GM23248 (cell line): ENCODE measurements around the gene PLEKHG5. TPM values are rescaled to one million over a fixed set of nuclear protein-coding genes. Genes with fewer than 3 reads are reported as not detected.

ENCODE experiments used
- DNase-seq: peaks from one replicate; pipeline ENCODE4 v3.0.0-alpha.2; 2015
- H2AFZ ChIP-seq: fragments of 200-600 bp; sonication (generic); 2 replicates; pipeline ENCODE4 v1.6.1; 2016; ENCODE audit warnings: antibody characterized with exemption
- H3F3A ChIP-seq: fragments of 200-600 bp; sonication (generic); 2 replicates; pipeline ENCODE4 v1.6.1; 2016; ENCODE audit warnings: mild to moderate bottlenecking, antibody characterized with exemption, mixed run types; ENCODE audit not compliant: insufficient read depth
- H3K27ac ChIP-seq: fragments of 200-600 bp; sonication (generic); 2 replicates; pipeline ENCODE4 v1.5.1; 2016; ENCODE audit warnings: mild to moderate bottlenecking
- H3K27me3 ChIP-seq: fragments of 200-600 bp; sonication (generic); replicated peaks from 2 replicates; pipeline ENCODE4 v1.6.1; 2016; ENCODE audit warnings: mild to moderate bottlenecking; ENCODE audit not compliant: insufficient read depth
- H3K36me3 ChIP-seq: fragments of 200-600 bp; sonication (generic); 2 replicates; pipeline ENCODE4 v1.6.1; 2016; ENCODE audit warnings: low read depth, mild to moderate bottlenecking
- H3K4me1 ChIP-seq: fragments of 200-600 bp; sonication (generic); 2 replicates; pipeline ENCODE4 v1.6.1; 2016; ENCODE audit warnings: mild to moderate bottlenecking; ENCODE audit not compliant: insufficient read depth
- H3K4me2 ChIP-seq: fragments of 200-600 bp; sonication (generic); one replicate; pipeline ENCODE4 v1.6.1; 2016; ENCODE audit warnings: mild to moderate bottlenecking; ENCODE audit not compliant: unreplicated experiment
- H3K4me3 ChIP-seq: fragments of 200-600 bp; sonication (generic); 2 replicates; pipeline ENCODE4 v1.5.1; 2016; ENCODE audit warnings: mild to moderate bottlenecking
- H3K79me2 ChIP-seq: fragments of 200-600 bp; sonication (generic); 2 replicates; pipeline ENCODE4 v1.6.1; 2016; ENCODE audit warnings: mild to moderate bottlenecking; ENCODE audit not compliant: insufficient read depth
- H3K9ac ChIP-seq: fragments of 200-600 bp; sonication (generic); 2 replicates; pipeline ENCODE4 v1.6.1; 2016; ENCODE audit warnings: mild to moderate bottlenecking
- H3K9me2 ChIP-seq: fragments of 200-600 bp; sonication (generic); 2 replicates; pipeline ENCODE4 v1.6.1; 2016; ENCODE audit warnings: mixed run types, mild to moderate bottlenecking, moderate library complexity; ENCODE audit not compliant: insufficient read depth
- H3K9me3 ChIP-seq: fragments of 200-600 bp; sonication (generic); one replicate; pipeline ENCODE4 v1.6.1; 2017; ENCODE audit warnings: low read depth
- H4K20me1 ChIP-seq: fragments of 200-600 bp; sonication (generic); 2 replicates; pipeline ENCODE4 v1.6.0; 2016; ENCODE audit not compliant: insufficient read depth
- EZH2 ChIP-seq: fragments of 200-600 bp; sonication (generic); IDR thresholded peaks from 2 replicates; pipeline ENCODE4 v1.6.1; 2018; ENCODE audit warnings: antibody characterized with exemption, mild to moderate bottlenecking; ENCODE audit not compliant: insufficient read depth, poor library complexity, severe bottlenecking
- EZH2phosphoT487 ChIP-seq: fragments of 200-600 bp; sonication (generic); IDR thresholded peaks from 2 replicates; pipeline ENCODE4 v1.6.1; 2018; ENCODE audit warnings: antibody characterized with exemption, moderate library complexity, mild to moderate bottlenecking, low read depth; ENCODE audit not compliant: insufficient read depth
- WGBS, 2 experiments: methylation state at CpG; one replicate each; pipeline ENCODE4 v1.1.6; 2015 to 2017; ENCODE audit warnings: low lambda C conversion rate in 2 of 2, low coverage in 1 of 2; ENCODE audit errors: missing lambda C conversion rate in 2 of 2; 5-methylcytosine and 5-hydroxymethylcytosine counted together
- in situ Hi-C: fragments of 300-500 bp; cut with MboI; formaldehyde crosslinking; loops from 2 replicates; pipeline ENCODE4 v1.15.0; 2020
- polyA plus RNA-seq: library from polyadenylated mRNA; unstranded; fragments of >200 nt; fragmentation: Nextera tagmentation; extraction: Ambion mirVana; gene quantifications from 2 replicates; pipeline ENCODE4 v1.2.1, GENCODE V29; 2016
- total RNA-seq: library from RNA; depleted of rRNA; stranded (reverse); fragments of >200 nt; shearing (Covaris generic); gene quantifications from 2 replicates; pipeline ENCODE4 v1.2.3, GENCODE V29; 2014

The PLEKHG5 gene
- total and polyA plus RNA-seq, 2 experiments from 2014 or later, result 2.8 to 7.6 TPM

DNA sequence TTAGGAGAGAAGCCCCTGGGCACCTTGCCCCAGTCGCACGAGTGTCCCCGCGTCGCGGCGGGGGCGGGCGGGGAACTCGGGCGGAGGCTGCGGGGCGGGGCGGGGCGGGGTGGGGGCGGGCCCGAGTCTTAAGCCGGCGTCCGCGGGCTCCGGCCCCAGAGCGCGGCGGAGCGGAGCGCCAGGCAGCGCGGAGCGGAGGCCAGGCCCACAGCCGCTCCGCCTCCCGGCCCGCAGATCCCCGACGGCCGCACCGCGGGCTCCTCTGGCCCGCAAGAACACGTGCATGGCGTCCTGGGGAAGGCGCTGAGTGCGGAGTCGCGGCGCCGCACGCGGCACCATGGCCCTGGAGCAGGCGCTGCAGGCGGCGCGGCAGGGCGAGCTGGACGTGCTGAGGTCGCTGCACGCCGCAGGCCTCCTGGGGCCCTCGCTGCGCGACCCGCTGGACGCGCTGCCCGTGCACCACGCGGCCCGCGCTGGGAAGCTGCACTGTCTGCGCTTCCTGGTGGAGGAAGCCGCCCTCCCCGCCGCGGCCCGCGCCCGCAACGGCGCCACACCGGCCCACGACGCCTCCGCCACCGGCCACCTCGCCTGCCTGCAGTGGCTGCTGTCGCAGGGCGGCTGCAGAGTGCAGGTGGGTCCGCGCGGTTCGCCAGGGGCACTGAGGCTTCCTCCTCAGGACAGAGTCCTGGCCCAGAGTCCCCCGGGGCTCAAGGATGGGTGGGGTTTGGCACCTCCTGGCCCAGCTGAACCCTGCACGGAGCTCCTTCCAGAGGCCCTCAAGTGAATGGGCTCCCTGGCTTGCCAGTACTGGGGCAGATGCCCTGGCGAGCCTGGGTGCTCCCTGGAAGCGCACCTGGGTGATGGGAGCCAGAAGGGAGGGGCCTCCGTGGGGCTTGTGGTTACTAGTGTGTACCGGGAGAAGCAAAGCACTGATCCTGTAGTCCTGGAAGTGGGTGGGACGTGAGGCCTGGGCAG, 66.6 kb downstream of the PLEKHG5 start, which contains the start of gene ESPN:
Gene ESPN, plus strand, starts transcription at position 158 of the 975 bp plus-strand sequence. Its CDS starts 180 bp downstream, at position 338.
- 11 to 13% methylated on average over 27 to 59 of the region's 99 CpGs for WGBS, 2 experiments
- Histone ChIP-seq H3K9me2 (no peaks in the 10 kb centered on the region), H3K4me3 (no peak within 1 kb of the TSS), H3K27ac (no peak within 1 kb of the TSS), H3K36me3 (no peaks in the 10 kb centered on the region), H3K9ac (no peak within 1 kb of the TSS), H3K4me2 (no peak within 1 kb of the TSS), H4K20me1 (no peaks in the 10 kb centered on the region), H3K27me3 (peaks cover 46% of the 10 kb centered on the region), H3K79me2 (no peaks in the 10 kb centered on the region), H3K4me1 (peaks cover 11% of the 10 kb centered on the region), H3F3A (0 out of 2 replicates have a peak, but pooled peaks cover 3% of the 10 kb centered on the region), H2AFZ (no peak within 1 kb of the TSS), H3K9me3 (no peaks in the 10 kb centered on the region)
- TF ChIP-seq EZH2phosphoT487, result no peak
- no peak for TF ChIP-seq EZH2
- peak; percentile 37 for DNase-seq
- in situ Hi-C loops, result no loop called here

DNA sequence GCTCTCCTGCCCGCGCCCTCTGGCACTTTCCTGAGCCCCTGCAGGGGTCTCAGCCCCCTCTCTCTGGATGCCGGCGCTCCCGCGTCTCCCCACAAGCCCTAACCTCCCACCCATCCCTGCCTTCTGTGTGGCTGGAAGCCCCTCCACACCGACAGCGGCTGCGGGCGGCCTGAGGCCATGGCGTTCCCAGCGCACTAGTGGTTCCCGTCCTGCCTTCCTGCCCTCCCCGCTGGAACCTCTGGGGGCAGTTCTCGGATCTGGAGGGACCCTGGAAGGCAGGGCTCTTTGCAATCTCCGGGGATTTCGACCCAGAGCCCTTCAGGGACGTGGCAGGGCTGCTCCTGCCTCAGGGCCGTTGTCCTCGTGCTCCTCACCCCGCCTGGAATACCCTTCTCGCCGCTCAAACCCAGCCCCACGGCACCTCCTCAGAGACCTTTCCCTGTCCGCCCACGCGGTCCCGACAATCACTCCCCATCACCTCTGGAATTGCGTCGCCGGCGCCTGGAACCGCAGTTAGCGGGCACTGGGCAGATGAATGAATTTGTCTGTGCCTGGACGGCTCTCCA, 67.4 kb downstream of the PLEKHG5 start:
- Histone ChIP-seq H3K79me2 (no peaks in the 10 kb centered on the region), H3K27ac (no peak overlapping the region), H3K9me3 (no peaks in the 10 kb centered on the region), H3F3A (0 out of 2 replicates have a peak, but pooled peaks cover 3% of the 10 kb centered on the region), H3K4me3 (no peak overlapping the region), H2AFZ (no peak overlapping the region), H3K4me1 (peaks cover 11% of the 10 kb centered on the region), H3K27me3 (peaks cover 51% of the 10 kb centered on the region), H4K20me1 (no peaks in the 10 kb centered on the region), H3K36me3 (no peaks in the 10 kb centered on the region), H3K9me2 (no peaks in the 10 kb centered on the region), H3K9ac (no peak overlapping the region), H3K4me2 (no peak overlapping the region)
- in situ Hi-C loops, result no loop called here
- TF ChIP-seq EZH2 (peak; percentile 65), EZH2phosphoT487 (0 out of 2 replicates have a peak, but pooled peaks have one; percentile 34)
- DNase-seq, result peak; percentile 36
- WGBS, 2 experiments, result 5% methylated on average over 33 to 35 of the region's 35 CpGs

DNA sequence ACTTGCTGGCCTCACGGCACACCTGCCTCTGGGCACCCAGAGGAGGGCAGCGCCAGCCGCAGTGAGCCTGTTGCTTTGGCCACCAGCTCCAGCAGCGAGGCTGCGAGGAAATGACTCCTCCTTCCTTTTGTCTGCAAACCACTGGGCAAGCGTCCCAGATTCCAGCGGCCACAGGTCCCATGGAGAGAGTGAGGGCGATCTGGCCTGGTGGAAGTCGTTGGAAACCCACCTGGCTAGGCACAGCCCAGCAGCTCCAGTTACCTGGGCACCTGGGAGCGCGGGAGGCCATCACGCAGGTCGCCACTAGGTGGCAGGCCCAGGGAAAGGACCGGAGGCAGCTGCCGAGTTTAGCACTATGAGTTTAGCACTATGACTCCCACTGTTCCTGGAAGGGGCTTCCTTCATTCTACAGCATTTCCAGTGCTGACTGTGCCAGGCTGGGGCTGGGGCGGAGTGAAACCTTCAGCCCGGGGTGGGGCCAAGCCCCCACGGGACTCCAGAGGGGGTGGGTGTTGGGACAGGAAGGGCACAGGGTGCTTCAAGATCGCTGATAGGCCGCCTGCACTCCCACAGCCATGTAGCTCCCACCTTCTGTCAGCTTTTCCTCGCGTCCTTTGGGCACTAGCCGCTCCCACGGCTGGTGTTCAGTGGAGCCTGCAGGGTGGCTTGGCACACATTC, 68.0 kb downstream of the PLEKHG5 start:
- Histone ChIP-seq H3K27me3 (peaks cover 56% of the 10 kb centered on the region), H3K36me3 (no peaks in the 10 kb centered on the region), H3K4me1 (peaks cover 11% of the 10 kb centered on the region), H3K27ac (no peak overlapping the region), H3K9ac (no peak overlapping the region), H3F3A (0 out of 2 replicates have a peak, but pooled peaks cover 3% of the 10 kb centered on the region), H3K4me3 (no peak overlapping the region), H3K9me2 (no peaks in the 10 kb centered on the region), H3K9me3 (no peaks in the 10 kb centered on the region), H3K79me2 (no peaks in the 10 kb centered on the region), H4K20me1 (no peaks in the 10 kb centered on the region), H2AFZ (no peak overlapping the region), H3K4me2 (no peak overlapping the region)
- TF ChIP-seq EZH2phosphoT487 (no peak), EZH2 (no peak)
- 7% methylated on average over 24 of the region's 24 CpGs for WGBS, 2 experiments
- peak; percentile 74 for DNase-seq
- in situ Hi-C loops, result no loop called here

DNA sequence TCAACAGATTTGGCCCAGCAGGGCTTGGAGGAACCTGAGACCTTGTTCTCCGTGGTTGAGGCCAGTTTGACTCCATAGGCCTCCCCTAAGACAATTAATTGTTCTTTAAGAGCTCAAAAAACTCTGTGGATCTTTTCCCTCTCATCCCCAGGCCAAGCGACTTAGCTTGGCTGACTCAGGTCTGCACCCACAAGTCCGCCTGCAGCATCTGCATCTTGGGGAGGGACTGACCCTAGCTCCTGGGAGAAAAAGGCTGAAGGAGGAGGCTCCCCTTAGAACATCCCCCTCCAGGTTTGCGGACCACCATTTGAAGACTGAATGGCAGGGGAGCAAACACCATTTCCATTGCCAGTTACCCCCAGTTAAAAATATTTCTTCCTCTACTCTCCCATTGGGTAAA, 70.2 kb downstream of the PLEKHG5 start:
- Histone ChIP-seq H3K27ac (no peak overlapping the region), H3K9me3 (no peaks in the 10 kb centered on the region), H3F3A (0 out of 2 replicates have a peak, but pooled peaks cover 3% of the 10 kb centered on the region), H3K4me3 (no peak overlapping the region), H3K36me3 (no peaks in the 10 kb centered on the region), H3K79me2 (no peaks in the 10 kb centered on the region), H3K9me2 (no peaks in the 10 kb centered on the region), H2AFZ (no peak overlapping the region), H3K27me3 (peaks cover 77% of the 10 kb centered on the region), H3K4me1 (peaks cover 11% of the 10 kb centered on the region), H4K20me1 (no peaks in the 10 kb centered on the region), H3K4me2 (no peak overlapping the region), H3K9ac (no peak overlapping the region)
- no peak for TF ChIP-seq EZH2phosphoT487
- peak; percentile 50 for TF ChIP-seq EZH2
- DNase-seq, result no peak
- in situ Hi-C loops, result no loop called here
- WGBS, 2 experiments, result 70 to 73% methylated on average over 4 of the region's 4 CpGs
